SK-N-SH treated with all-trans-retinoic acid at 6 μM for 48 hours (cell line): ENCODE data around the gene SUSD4.

ENCODE experiments used
- ATAC-seq: fragments of 200-7000 bp; cut with Tn5 transposase; 3 replicates; pipeline ENCODE4 v1.9.1; 2020; ENCODE audit warnings: mild to moderate bottlenecking, moderate library complexity
- BACH2 ChIP-seq: fragments of 250-450 bp; sonication (Bioruptor Pico); IDR thresholded peaks from 2 replicates; pipeline ENCODE4 v1.9.0; 2021; ENCODE audit warnings: mild to moderate bottlenecking, borderline replicate concordance
- CSDC2 ChIP-seq: fragments of 250-450 bp; sonication (Bioruptor Pico); IDR thresholded peaks from 2 replicates; pipeline ENCODE4 v1.5.0; 2020; ENCODE audit warnings: mild to moderate bottlenecking, moderate library complexity
- ISL1 ChIP-seq: fragments of 250-450 bp; sonication (Bioruptor Pico); IDR thresholded peaks from 2 replicates; pipeline ENCODE4 v2.1.2; 2022; ENCODE audit warnings: mild to moderate bottlenecking, moderate library complexity
- OSR1 ChIP-seq: fragments of 250-450 bp; sonication (Bioruptor Pico); IDR thresholded peaks from 2 replicates; pipeline ENCODE4 v1.8.0; 2022; ENCODE audit warnings: moderate library complexity, mild to moderate bottlenecking, inconsistent platforms
- RARB ChIP-seq: fragments of 250-450 bp; sonication (Bioruptor Pico); IDR thresholded peaks from 2 replicates; pipeline ENCODE4 v1.8.0; 2021; ENCODE audit warnings: mild to moderate bottlenecking, moderate library complexity
- SNAI2 ChIP-seq: fragments of 250-450 bp; sonication (Bioruptor Pico); IDR thresholded peaks from 2 replicates; pipeline ENCODE4 v1.5.0; 2020; ENCODE audit warnings: mild to moderate bottlenecking, moderate library complexity
- TOX ChIP-seq: fragments of 250-450 bp; sonication (Bioruptor Pico); IDR thresholded peaks from 2 replicates; pipeline ENCODE4 v1.8.0; 2021; ENCODE audit warnings: mild to moderate bottlenecking, moderate library complexity, borderline replicate concordance
- ZC3H10 ChIP-seq: fragments of 250-450 bp; sonication (Bioruptor Pico); IDR thresholded peaks from 2 replicates; pipeline ENCODE4 v1.5.1; 2021; ENCODE audit warnings: mild to moderate bottlenecking, moderate library complexity
- ZFP3 ChIP-seq: fragments of 250-450 bp; sonication (Bioruptor Pico); IDR thresholded peaks from 2 replicates; pipeline ENCODE4 v1.5.0; 2020; ENCODE audit warnings: mild to moderate bottlenecking, moderate library complexity
- ZFP30 ChIP-seq: fragments of 450-650 bp; formaldehyde crosslinking; IDR thresholded peaks from 2 replicates; pipeline ENCODE4 v1.5.0; 2022; ENCODE audit warnings: mild to moderate bottlenecking, moderate library complexity
- ZNF565 ChIP-seq: fragments of 450-650 bp; formaldehyde crosslinking; conservative IDR thresholded peaks from 2 replicates; pipeline ENCODE4 v1.5.0; 2020; ENCODE audit warnings: low read depth, mild to moderate bottlenecking, moderate library complexity
- ZNF70 ChIP-seq: fragments of 450-650 bp; formaldehyde crosslinking; IDR thresholded peaks from 2 replicates; pipeline ENCODE4 v1.5.0; 2020; ENCODE audit warnings: mild to moderate bottlenecking, moderate library complexity
- ZNF8 ChIP-seq: fragments of 450-650 bp; formaldehyde crosslinking; IDR thresholded peaks from 2 replicates; pipeline ENCODE4 v1.5.0; 2020; ENCODE audit warnings: mild to moderate bottlenecking, moderate library complexity
- TF ChIP-seq, protein P1 (sequence below): fragments of 250-450 bp; sonication (Bioruptor Pico); IDR thresholded peaks from 2 replicates; pipeline ENCODE4 v1.5.1; 2020; ENCODE audit warnings: low read depth, mild to moderate bottlenecking, moderate library complexity
- TF ChIP-seq, protein P2 (sequence below): fragments of 250-450 bp; sonication (Bioruptor Pico); IDR thresholded peaks from 2 replicates; pipeline ENCODE4 v1.5.0; 2020; ENCODE audit warnings: mild to moderate bottlenecking, moderate library complexity
- TF ChIP-seq, protein P3 (sequence below): fragments of 250-450 bp; sonication (Bioruptor Pico); IDR thresholded peaks from 2 replicates; pipeline ENCODE4 v1.5.1; 2021; ENCODE audit warnings: mild to moderate bottlenecking, moderate library complexity
- TF ChIP-seq, protein P4 (sequence below): fragments of 250-450 bp; sonication (Bioruptor Pico); IDR thresholded peaks from 2 replicates; pipeline ENCODE4 v1.8.0; 2021; ENCODE audit warnings: low read depth, mild to moderate bottlenecking, moderate library complexity, borderline replicate concordance

SUSD4 gene

DNA sequence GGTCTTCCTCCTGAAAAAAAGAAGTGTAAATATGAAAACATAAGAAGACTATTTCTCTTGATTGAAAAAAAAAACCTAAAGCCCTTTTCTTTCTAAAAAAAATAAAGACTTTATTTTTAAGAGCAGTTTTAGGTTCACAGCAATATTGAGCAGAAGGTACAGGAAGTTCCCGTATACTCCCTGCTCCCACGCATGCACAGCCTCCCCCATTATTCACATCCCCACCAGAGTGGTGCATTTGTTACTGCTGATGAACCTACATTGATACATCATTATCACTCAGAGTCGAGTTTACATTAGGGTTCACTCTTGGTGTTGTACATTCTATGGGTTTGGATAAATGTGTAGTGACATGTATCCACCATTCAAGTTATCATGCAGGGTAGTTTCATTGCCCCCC, 128.9 kb downstream of the SUSD4 start:
- TF ChIP-seq ZNF70 (CRISPR knock-in tag) (no peak), OSR1 (CRISPR knock-in tag) (no peak), ZFP3 (no peak), ZNF8 (no peak), ZFP30 (CRISPR knock-in tag) (no peak), SNAI2 (CRISPR knock-in tag) (no peak), ZNF565 (no peak), BACH2 (no peak)
- TF ChIP-seq, protein P1, sequence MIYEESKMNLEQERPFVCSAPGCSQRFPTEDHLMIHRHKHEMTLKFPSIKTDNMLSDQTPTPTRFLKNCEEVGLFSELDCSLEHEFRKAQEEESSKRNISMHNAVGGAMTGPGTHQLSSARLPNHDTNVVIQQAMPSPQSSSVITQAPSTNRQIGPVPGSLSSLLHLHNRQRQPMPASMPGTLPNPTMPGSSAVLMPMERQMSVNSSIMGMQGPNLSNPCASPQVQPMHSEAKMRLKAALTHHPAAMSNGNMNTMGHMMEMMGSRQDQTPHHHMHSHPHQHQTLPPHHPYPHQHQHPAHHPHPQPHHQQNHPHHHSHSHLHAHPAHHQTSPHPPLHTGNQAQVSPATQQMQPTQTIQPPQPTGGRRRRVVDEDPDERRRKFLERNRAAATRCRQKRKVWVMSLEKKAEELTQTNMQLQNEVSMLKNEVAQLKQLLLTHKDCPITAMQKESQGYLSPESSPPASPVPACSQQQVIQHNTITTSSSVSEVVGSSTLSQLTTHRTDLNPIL: no peak
- TF ChIP-seq, protein P2, sequence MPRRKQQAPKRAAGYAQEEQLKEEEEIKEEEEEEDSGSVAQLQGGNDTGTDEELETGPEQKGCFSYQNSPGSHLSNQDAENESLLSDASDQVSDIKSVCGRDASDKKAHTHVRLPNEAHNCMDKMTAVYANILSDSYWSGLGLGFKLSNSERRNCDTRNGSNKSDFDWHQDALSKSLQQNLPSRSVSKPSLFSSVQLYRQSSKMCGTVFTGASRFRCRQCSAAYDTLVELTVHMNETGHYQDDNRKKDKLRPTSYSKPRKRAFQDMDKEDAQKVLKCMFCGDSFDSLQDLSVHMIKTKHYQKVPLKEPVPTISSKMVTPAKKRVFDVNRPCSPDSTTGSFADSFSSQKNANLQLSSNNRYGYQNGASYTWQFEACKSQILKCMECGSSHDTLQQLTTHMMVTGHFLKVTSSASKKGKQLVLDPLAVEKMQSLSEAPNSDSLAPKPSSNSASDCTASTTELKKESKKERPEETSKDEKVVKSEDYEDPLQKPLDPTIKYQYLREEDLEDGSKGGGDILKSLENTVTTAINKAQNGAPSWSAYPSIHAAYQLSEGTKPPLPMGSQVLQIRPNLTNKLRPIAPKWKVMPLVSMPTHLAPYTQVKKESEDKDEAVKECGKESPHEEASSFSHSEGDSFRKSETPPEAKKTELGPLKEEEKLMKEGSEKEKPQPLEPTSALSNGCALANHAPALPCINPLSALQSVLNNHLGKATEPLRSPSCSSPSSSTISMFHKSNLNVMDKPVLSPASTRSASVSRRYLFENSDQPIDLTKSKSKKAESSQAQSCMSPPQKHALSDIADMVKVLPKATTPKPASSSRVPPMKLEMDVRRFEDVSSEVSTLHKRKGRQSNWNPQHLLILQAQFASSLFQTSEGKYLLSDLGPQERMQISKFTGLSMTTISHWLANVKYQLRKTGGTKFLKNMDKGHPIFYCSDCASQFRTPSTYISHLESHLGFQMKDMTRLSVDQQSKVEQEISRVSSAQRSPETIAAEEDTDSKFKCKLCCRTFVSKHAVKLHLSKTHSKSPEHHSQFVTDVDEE (CRISPR knock-in tag): no peak
- TF ChIP-seq, protein P3, sequence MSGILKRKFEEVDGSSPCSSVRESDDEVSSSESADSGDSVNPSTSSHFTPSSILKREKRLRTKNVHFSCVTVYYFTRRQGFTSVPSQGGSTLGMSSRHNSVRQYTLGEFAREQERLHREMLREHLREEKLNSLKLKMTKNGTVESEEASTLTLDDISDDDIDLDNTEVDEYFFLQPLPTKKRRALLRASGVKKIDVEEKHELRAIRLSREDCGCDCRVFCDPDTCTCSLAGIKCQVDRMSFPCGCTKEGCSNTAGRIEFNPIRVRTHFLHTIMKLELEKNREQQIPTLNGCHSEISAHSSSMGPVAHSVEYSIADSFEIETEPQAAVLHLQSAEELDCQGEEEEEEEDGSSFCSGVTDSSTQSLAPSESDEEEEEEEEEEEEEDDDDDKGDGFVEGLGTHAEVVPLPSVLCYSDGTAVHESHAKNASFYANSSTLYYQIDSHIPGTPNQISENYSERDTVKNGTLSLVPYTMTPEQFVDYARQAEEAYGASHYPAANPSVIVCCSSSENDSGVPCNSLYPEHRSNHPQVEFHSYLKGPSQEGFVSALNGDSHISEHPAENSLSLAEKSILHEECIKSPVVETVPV: no peak
- no peak for ATAC-seq

DNA sequence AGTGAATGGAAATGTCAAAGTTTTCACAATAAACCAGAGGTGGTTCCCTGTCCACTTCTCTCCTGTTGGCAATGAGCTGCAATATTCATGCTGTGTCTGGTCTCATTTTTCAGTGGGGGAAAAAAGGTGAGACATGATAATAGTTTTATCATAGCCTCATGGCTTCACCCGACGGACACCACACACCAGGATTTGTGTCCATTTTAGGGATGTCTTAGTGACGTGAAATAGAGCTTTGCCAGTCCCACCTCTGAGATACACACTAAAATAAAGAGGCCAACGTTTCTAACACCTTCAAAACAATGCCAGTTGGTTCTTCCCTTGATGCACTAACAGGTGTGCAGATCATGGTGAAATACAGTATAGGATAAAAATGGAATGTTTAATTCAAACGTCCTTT, 129.4 kb downstream of the SUSD4 start:
- no peak for ATAC-seq
- TF ChIP-seq, protein P4, sequence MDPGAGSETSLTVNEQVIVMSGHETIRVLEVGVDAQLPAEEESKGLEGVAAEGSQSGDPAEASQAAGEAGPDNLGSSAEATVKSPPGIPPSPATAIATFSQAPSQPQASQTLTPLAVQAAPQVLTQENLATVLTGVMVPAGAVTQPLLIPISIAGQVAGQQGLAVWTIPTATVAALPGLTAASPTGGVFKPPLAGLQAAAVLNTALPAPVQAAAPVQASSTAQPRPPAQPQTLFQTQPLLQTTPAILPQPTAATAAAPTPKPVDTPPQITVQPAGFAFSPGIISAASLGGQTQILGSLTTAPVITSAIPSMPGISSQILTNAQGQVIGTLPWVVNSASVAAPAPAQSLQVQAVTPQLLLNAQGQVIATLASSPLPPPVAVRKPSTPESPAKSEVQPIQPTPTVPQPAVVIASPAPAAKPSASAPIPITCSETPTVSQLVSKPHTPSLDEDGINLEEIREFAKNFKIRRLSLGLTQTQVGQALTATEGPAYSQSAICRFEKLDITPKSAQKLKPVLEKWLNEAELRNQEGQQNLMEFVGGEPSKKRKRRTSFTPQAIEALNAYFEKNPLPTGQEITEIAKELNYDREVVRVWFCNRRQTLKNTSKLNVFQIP (CRISPR knock-in tag): no peak
- TF ChIP-seq ZNF70 (CRISPR knock-in tag) (no peak), RARB (CRISPR knock-in tag) (no peak), OSR1 (CRISPR knock-in tag) (no peak), ISL1 (CRISPR knock-in tag) (no peak), ZC3H10 (CRISPR knock-in tag) (no peak), TOX (no peak), ZFP3 (no peak), ZNF565 (no peak)

DNA sequence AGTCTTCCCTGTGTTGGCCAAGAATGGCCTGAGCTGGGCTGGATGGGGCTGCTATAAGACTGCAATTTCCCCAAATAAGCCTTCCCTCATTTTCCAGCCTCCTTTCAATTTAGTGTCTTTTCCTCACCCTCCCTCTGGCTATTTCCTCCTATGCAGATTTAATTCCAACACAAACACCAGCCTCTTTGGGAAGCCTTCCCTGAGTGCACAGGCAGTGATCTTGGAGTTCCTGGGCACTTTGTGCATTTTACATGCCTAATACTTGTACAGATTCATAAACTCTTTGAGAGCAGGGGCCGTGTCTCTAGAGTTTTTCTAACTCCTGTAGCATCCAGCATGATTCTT, 129.8 kb downstream of the SUSD4 start:
- no peak for ATAC-seq
- TF ChIP-seq ZNF565 (no peak), OSR1 (CRISPR knock-in tag) (no peak), ZFP30 (CRISPR knock-in tag) (no peak), TOX (no peak), ZFP3 (no peak), ISL1 (CRISPR knock-in tag) (no peak), ZC3H10 (CRISPR knock-in tag) (no peak), CSDC2 (CRISPR knock-in tag) (no peak), RARB (CRISPR knock-in tag) (no peak)
- TF ChIP-seq, protein P4 (CRISPR knock-in tag): no peak
- TF ChIP-seq, protein P1: no peak
- TF ChIP-seq, protein P3: no peak
